Measurements from ENCODE around the gene FTO.

FTO gene

GRCh38 chr16:53960050-53960812, 256.3 kb downstream of the FTO start:
- no peak for DNase-seq (ENCODE audit: low spot score)
- no peak for FAIRE-seq

GRCh38 chr16:53960954-53961616, 257.1 kb downstream of the FTO start:
- DNase-seq (ENCODE audit: low spot score): no peak
- FAIRE-seq: no peak

- FAIRE-seq: no peak
- DNase-seq (ENCODE audit: low spot score): no peak
Observed at GRCh38 chr16:53962041-53962440, 258.1 kb downstream of the FTO start.

- no peak for FAIRE-seq
Observed at GRCh38 chr16:53964145-53964790, 260.3 kb downstream of the FTO start.

GRCh38 chr16:53966821-53967571, 263.0 kb downstream of the FTO start:
- FAIRE-seq (no peak), DNase-seq (ENCODE audit: low spot score) (no peak)

More at GRCh38 chr16:53964145-53964790, 260.3 kb downstream of the FTO start:
- DNase-seq (ENCODE audit: low spot score): no peak

GRCh38 chr16:53967572-53967971, 263.6 kb downstream of the FTO start:
- DNase-seq (ENCODE audit: low spot score): no peak
- FAIRE-seq: no peak

GRCh38 chr16:53968454-53968853, 264.5 kb downstream of the FTO start:
- FAIRE-seq (no peak), DNase-seq (ENCODE audit: low spot score) (no peak)

GRCh38 chr16:53968896-53969295, 264.9 kb downstream of the FTO start:
- DNase-seq (ENCODE audit: low spot score): no peak
- FAIRE-seq: no peak

GRCh38 chr16:53971616-53972015, 267.7 kb downstream of the FTO start:
- no peak for FAIRE-seq
- no peak for DNase-seq (ENCODE audit: low spot score)

GRCh38 chr16:53973021-53973420, 269.1 kb downstream of the FTO start:
- DNase-seq (ENCODE audit: low spot score): no peak
- FAIRE-seq: no peak

- DNase-seq (ENCODE audit: low spot score): no peak
- FAIRE-seq: no peak
Observed at GRCh38 chr16:53974484-53975080, 270.6 kb downstream of the FTO start.

GRCh38 chr16:53980675-53981074, 276.7 kb downstream of the FTO start:
- no peak for FAIRE-seq
- DNase-seq (ENCODE audit: low spot score): no peak

GRCh38 chr16:53982631-53983042, 278.7 kb downstream of the FTO start:
- FAIRE-seq (no peak), DNase-seq (ENCODE audit: low spot score) (no peak)

- DNase-seq (ENCODE audit: low spot score): no peak
- FAIRE-seq: no peak
Observed at GRCh38 chr16:53984936-53985335, 281.0 kb downstream of the FTO start.

- FAIRE-seq (no peak), DNase-seq (ENCODE audit: low spot score) (no peak)
Observed at GRCh38 chr16:53985861-53986260, 281.9 kb downstream of the FTO start.

GRCh38 chr16:53986793-53987192, 282.8 kb downstream of the FTO start:
- no peak for FAIRE-seq

GRCh38 chr16:53988136-53988535, 284.2 kb downstream of the FTO start:
- DNase-seq (ENCODE audit: low spot score) (no peak), FAIRE-seq (no peak)

More at GRCh38 chr16:53986793-53987192, 282.8 kb downstream of the FTO start:
- no peak for DNase-seq (ENCODE audit: low spot score)

- no peak for FAIRE-seq
- no peak for DNase-seq (ENCODE audit: low spot score)
Observed at GRCh38 chr16:53989597-53989996, 285.6 kb downstream of the FTO start.

GRCh38 chr16:53991754-53992378, 287.9 kb downstream of the FTO start:
- FAIRE-seq: no peak
- peak; percentile 17 for DNase-seq (ENCODE audit: low spot score)

- DNase-seq (ENCODE audit: low spot score): no peak
- no peak for FAIRE-seq
Observed at GRCh38 chr16:53995378-53995777, 291.4 kb downstream of the FTO start.

GRCh38 chr16:53996961-53997360, 293.0 kb downstream of the FTO start:
- DNase-seq (ENCODE audit: low spot score) (no peak), FAIRE-seq (no peak)
